HG02840 (cell line): ENCODE measurements around the gene FMNL3.

ENCODE experiments used
- ATAC-seq: cut with Tn5 transposase; IDR thresholded peaks from one replicate; pipeline ENCODE4 v1.9.1; 2021; ENCODE audit warnings: mild to moderate bottlenecking, moderate library complexity, moderate number of reproducible peaks; ENCODE audit not compliant: unreplicated experiment, low FRiP score

FMNL3 gene

GRCh38 chr12:49659753-49660152 lies 47.5 kb downstream of the FMNL3 start:
- no peak for ATAC-seq

- no peak for ATAC-seq
Measured at GRCh38 chr12:49658276-49658675, 48.9 kb downstream of the FMNL3 start.

GRCh38 chr12:49655595-49656236 lies 51.5 kb downstream of the FMNL3 start:
- no peak for ATAC-seq

- no peak for ATAC-seq
Measured at GRCh38 chr12:49654715-49655114, 52.5 kb downstream of the FMNL3 start.

- ATAC-seq, result no peak
Measured at GRCh38 chr12:49652921-49653520, 54.2 kb downstream of the FMNL3 start.

GRCh38 chr12:49651855-49652254 lies 55.4 kb downstream of the FMNL3 start:
- ATAC-seq, result no peak

GRCh38 chr12:49649892-49650291 lies 57.3 kb downstream of the FMNL3 start:
- no peak for ATAC-seq

GRCh38 chr12:49649445-49649844 lies 57.8 kb downstream of the FMNL3 start:
- ATAC-seq, result no peak

GRCh38 chr12:49648712-49649003 lies 58.5 kb downstream of the FMNL3 start:
- ATAC-seq, result no peak

- ATAC-seq, result no peak
Measured at GRCh38 chr12:49647827-49648711, 59.1 kb downstream of the FMNL3 start.

GRCh38 chr12:49646871-49647654 lies 60.1 kb downstream of the FMNL3 start:
- no peak for ATAC-seq

GRCh38 chr12:49646331-49646830 lies 60.8 kb downstream of the FMNL3 start:
- no peak for ATAC-seq

GRCh38 chr12:49645146-49646039 lies 61.8 kb downstream of the FMNL3 start:
- ATAC-seq, result no peak

- ATAC-seq, result no peak
Measured at GRCh38 chr12:49644620-49644994, 62.6 kb downstream of the FMNL3 start.

GRCh38 chr12:49643961-49644619 lies 63.1 kb downstream of the FMNL3 start:
- ATAC-seq, result no peak

- ATAC-seq, result no peak
Measured at GRCh38 chr12:49643135-49643534, 64.1 kb downstream of the FMNL3 start.

GRCh38 chr12:49642370-49642802 lies 64.8 kb downstream of the FMNL3 start:
- no peak for ATAC-seq

GRCh38 chr12:49641748-49642369 lies 65.3 kb downstream of the FMNL3 start:
- no peak for ATAC-seq
